Mesendoderm (in vitro differentiated cells): Measurements from ENCODE around the gene OLFML1.

ENCODE experiments used
- DNase-seq: peaks from one replicate; pipeline ENCODE4 v3.0.0; 2013
- H2AK5ac ChIP-seq: 2 replicates; pipeline ENCODE4 v1.6.1; 2013; ENCODE audit warnings: low read length, inconsistent platforms
- H2BK120ac ChIP-seq: 2 replicates; pipeline ENCODE4 v1.6.1; 2013; ENCODE audit warnings: low read depth, mild to moderate bottlenecking, low read length, moderate library complexity, mixed read lengths
- H2BK15ac ChIP-seq: replicated peaks from 2 replicates; pipeline ENCODE4 v1.6.1; 2013; ENCODE audit warnings: low read depth, mild to moderate bottlenecking, moderate library complexity
- H2BK5ac ChIP-seq: 2 replicates; pipeline ENCODE4 v1.6.1; 2013; ENCODE audit warnings: low read length, inconsistent platforms
- H3K18ac ChIP-seq: 2 replicates; pipeline ENCODE4 v1.6.1; 2013; ENCODE audit warnings: mild to moderate bottlenecking, low read length, mixed read lengths
- H3K23ac ChIP-seq: one replicate; pipeline ENCODE4 v1.6.1; 2013; ENCODE audit warnings: low read length
- H3K27ac ChIP-seq: 2 replicates; pipeline ENCODE4 v1.5.1; 2013; ENCODE audit warnings: low read depth, mild to moderate bottlenecking, inconsistent platforms, low read length, moderate library complexity
- H3K27me3 ChIP-seq: 2 replicates; pipeline ENCODE4 v1.6.1; 2013; ENCODE audit warnings: low read length, control low read depth, mild to moderate bottlenecking, inconsistent platforms; ENCODE audit not compliant: insufficient read depth, poor library complexity
- H3K36me3 ChIP-seq: 2 replicates; pipeline ENCODE4 v1.6.1; 2013; ENCODE audit warnings: low read length, inconsistent platforms; ENCODE audit not compliant: control insufficient read depth, insufficient read depth
- H3K4ac ChIP-seq: one replicate; pipeline ENCODE4 v1.6.1; 2013; ENCODE audit warnings: low read depth, mild to moderate bottlenecking, low read length, moderate library complexity
- H3K4me1 ChIP-seq: 2 replicates; pipeline ENCODE4 v1.6.1; 2013; ENCODE audit warnings: low read depth, low read length, inconsistent platforms; ENCODE audit not compliant: control insufficient read depth
- H3K4me2 ChIP-seq: 2 replicates; pipeline ENCODE4 v1.6.1; 2013; ENCODE audit warnings: low read length
- H3K4me3 ChIP-seq: 2 replicates; pipeline ENCODE4 v1.5.1; 2013; ENCODE audit warnings: mild to moderate bottlenecking, low read length
- H3K56ac ChIP-seq: one replicate; pipeline ENCODE4 v1.6.1; 2013; ENCODE audit warnings: low read length
- H3K79me1 ChIP-seq: 2 replicates; pipeline ENCODE4 v1.6.1; 2013; ENCODE audit warnings: low read length, inconsistent platforms
- H3K79me2 ChIP-seq: 2 replicates; pipeline ENCODE4 v1.6.1; 2013; ENCODE audit warnings: mild to moderate bottlenecking, low read length; ENCODE audit not compliant: control insufficient read depth, insufficient read depth
- H3K9ac ChIP-seq: 2 replicates; pipeline ENCODE4 v1.6.1; 2013; ENCODE audit warnings: low read length, inconsistent platforms
- H4K5ac ChIP-seq: one replicate; pipeline ENCODE4 v1.6.1; 2013; ENCODE audit warnings: low read length
- H4K8ac ChIP-seq: one replicate; pipeline ENCODE4 v1.6.1; 2013; ENCODE audit warnings: low read depth, mild to moderate bottlenecking, control low read depth, low read length, moderate library complexity
- WGBS: extraction: QIAGEN DNeasy Blood & Tissue Kit; methylation state at CpG from one replicate; pipeline ENCODE4 v1.1.7; 2013; ENCODE audit warnings: low lambda C conversion rate, missing lambda C conversion rate; ENCODE audit not compliant: insufficient coverage; ENCODE audit errors: extremely low coverage; 5-methylcytosine and 5-hydroxymethylcytosine counted together

OLFML1 gene

GRCh38 chr11:7506243-7506642 is 20.9 kb downstream of the OLFML1 start:
- Histone ChIP-seq H2BK5ac (no peak overlapping the region), H2BK15ac (no peak overlapping the region), H4K5ac (no peak overlapping the region), H3K9ac (no peak overlapping the region), H3K56ac (no peak overlapping the region), H3K79me2 (no peaks in the 10 kb centered on the region), H3K4me3 (no peak overlapping the region), H3K36me3 (no peaks in the 10 kb centered on the region), H3K18ac (no peak overlapping the region), H2BK120ac (no peak overlapping the region), H2AK5ac (no peak overlapping the region), H3K27me3 (no peaks in the 10 kb centered on the region), H3K23ac (no peak overlapping the region), H3K4ac (no peak overlapping the region), H3K4me2 (no peak overlapping the region), H3K79me1 (no peaks in the 10 kb centered on the region), H3K27ac (no peak overlapping the region), H3K4me1 (peaks cover 2% of the 10 kb centered on the region), H4K8ac (no peak overlapping the region)
- no peak for DNase-seq
- no CpG with 5 or more reads among the region's 3 CpGs for WGBS

GRCh38 chr11:7508087-7508486 is 22.8 kb downstream of the OLFML1 start:
- no peak overlapping the region for H3K4me2 ChIP-seq
- no peak overlapping the region for H3K4me3 ChIP-seq
- H3K9ac ChIP-seq = no peak overlapping the region
- no peaks in the 10 kb centered on the region for H3K4me1 ChIP-seq
- no peak overlapping the region for H2BK5ac ChIP-seq
- no peak overlapping the region for H3K23ac ChIP-seq
- no peak overlapping the region for H4K8ac ChIP-seq
- peak; percentile 7 for DNase-seq
- H2AK5ac ChIP-seq = no peak overlapping the region
- no peak overlapping the region for H3K18ac ChIP-seq
- H3K79me1 ChIP-seq = no peaks in the 10 kb centered on the region
- H3K56ac ChIP-seq = no peak overlapping the region
- no CpG with 5 or more reads among the region's 3 CpGs for WGBS
- no peak overlapping the region for H4K5ac ChIP-seq
- no peak overlapping the region for H3K4ac ChIP-seq
- no peaks in the 10 kb centered on the region for H3K79me2 ChIP-seq
- H2BK120ac ChIP-seq = no peak overlapping the region
- H2BK15ac ChIP-seq = no peak overlapping the region
- no peaks in the 10 kb centered on the region for H3K27me3 ChIP-seq
- H3K36me3 ChIP-seq = no peaks in the 10 kb centered on the region
- H3K27ac ChIP-seq = no peak overlapping the region

GRCh38 chr11:7509966-7510365 is 24.7 kb downstream of the OLFML1 start:
- Histone ChIP-seq H4K8ac (no peak overlapping the region), H3K56ac (no peak overlapping the region), H2BK120ac (no peak overlapping the region), H3K79me1 (no peaks in the 10 kb centered on the region), H3K4me1 (no peaks in the 10 kb centered on the region), H3K4me2 (no peak overlapping the region), H2AK5ac (peak overlapping the region; percentile 33), H3K4ac (no peak overlapping the region), H2BK15ac (no peak overlapping the region), H3K4me3 (no peak overlapping the region), H3K79me2 (no peaks in the 10 kb centered on the region), H3K23ac (no peak overlapping the region), H3K36me3 (no peaks in the 10 kb centered on the region), H3K18ac (no peak overlapping the region), H3K27me3 (no peaks in the 10 kb centered on the region), H3K27ac (no peak overlapping the region), H3K9ac (no peak overlapping the region), H2BK5ac (no peak overlapping the region), H4K5ac (no peak overlapping the region)
- WGBS = no CpG with 5 or more reads among the region's 2 CpGs
- no peak for DNase-seq

- no peaks in the 10 kb centered on the region for H3K79me1 ChIP-seq
These were observed 26.1 kb downstream of the OLFML1 start for GRCh38 chr11:7511401-7511800.

GRCh38 chr11:7512525-7513233 is 27.4 kb downstream of the OLFML1 start:
- Histone ChIP-seq H3K36me3 (no peaks in the 10 kb centered on the region), H3K18ac (no peak overlapping the region), H3K79me2 (no peaks in the 10 kb centered on the region), H3K79me1 (no peaks in the 10 kb centered on the region), H4K5ac (no peak overlapping the region), H2AK5ac (no peak overlapping the region), H3K27me3 (no peaks in the 10 kb centered on the region), H3K4me3 (no peak overlapping the region), H2BK15ac (no peak overlapping the region), H3K4me2 (peak overlapping the region; percentile 96), H3K27ac (no peak overlapping the region), H2BK120ac (no peak overlapping the region), H2BK5ac (no peak overlapping the region), H3K23ac (no peak overlapping the region), H3K9ac (peak overlapping the region; percentile 38), H3K56ac (peak overlapping the region; percentile 69), H4K8ac (no peak overlapping the region), H3K4ac (no peak overlapping the region), H3K4me1 (no peaks in the 10 kb centered on the region)
- no CpG with 5 or more reads among the region's 18 CpGs for WGBS
- DNase-seq = no peak

More at GRCh38 chr11:7511401-7511800, 26.1 kb downstream of the OLFML1 start:
- Histone ChIP-seq H3K27ac (no peak overlapping the region), H3K4ac (no peak overlapping the region), H4K8ac (no peak overlapping the region), H3K9ac (no peak overlapping the region), H3K79me2 (no peaks in the 10 kb centered on the region), H2BK5ac (no peak overlapping the region), H3K4me2 (no peak overlapping the region), H4K5ac (no peak overlapping the region), H2AK5ac (no peak overlapping the region), H2BK120ac (no peak overlapping the region), H3K36me3 (no peaks in the 10 kb centered on the region), H2BK15ac (no peak overlapping the region), H3K23ac (no peak overlapping the region), H3K4me3 (no peak overlapping the region), H3K18ac (no peak overlapping the region), H3K56ac (peak overlapping the region; percentile 22), H3K4me1 (no peaks in the 10 kb centered on the region), H3K27me3 (no peaks in the 10 kb centered on the region)
- no CpG with 5 or more reads among the region's 5 CpGs for WGBS
- DNase-seq = no peak
